IPS-NIHi11 (cell line): ENCODE results near the gene KIAA1958.

Experiments
- DNase-seq: peaks from one replicate; pipeline ENCODE4 v3.0.0; 2012; ENCODE audit warnings: mixed read lengths, low spot score

KIAA1958 gene

GRCh38 chr9:112529316-112529715, 42.7 kb downstream of the KIAA1958 start:
- DNase-seq = no peak

GRCh38 chr9:112530751-112531205, 44.2 kb downstream of the KIAA1958 start:
- DNase-seq = no peak

- no peak for DNase-seq
These were observed 45.1 kb downstream of the KIAA1958 start for GRCh38 chr9:112531666-112532282.

GRCh38 chr9:112532427-112532826, 45.8 kb downstream of the KIAA1958 start:
- no peak for DNase-seq

GRCh38 chr9:112533660-112534059, 47.0 kb downstream of the KIAA1958 start:
- DNase-seq = no peak

GRCh38 chr9:112535301-112535700, 48.7 kb downstream of the KIAA1958 start:
- no peak for DNase-seq

GRCh38 chr9:112535811-112536210, 49.2 kb downstream of the KIAA1958 start:
- no peak for DNase-seq

GRCh38 chr9:112537561-112537960, 50.9 kb downstream of the KIAA1958 start:
- DNase-seq = no peak

GRCh38 chr9:112540800-112541199, 54.2 kb downstream of the KIAA1958 start:
- no peak for DNase-seq

GRCh38 chr9:112541685-112542084, 55.1 kb downstream of the KIAA1958 start:
- no peak for DNase-seq

- DNase-seq = no peak
These were observed 56.1 kb downstream of the KIAA1958 start for GRCh38 chr9:112542593-112543292.

GRCh38 chr9:112544477-112544876, 57.9 kb downstream of the KIAA1958 start:
- DNase-seq = no peak

GRCh38 chr9:112545237-112545636, 58.6 kb downstream of the KIAA1958 start:
- no peak for DNase-seq

- no peak for DNase-seq
These were observed 59.8 kb downstream of the KIAA1958 start for GRCh38 chr9:112546149-112547012.

GRCh38 chr9:112548051-112548440, 61.4 kb downstream of the KIAA1958 start:
- no peak for DNase-seq

GRCh38 chr9:112548836-112549595, 62.4 kb downstream of the KIAA1958 start:
- no peak for DNase-seq

- no peak for DNase-seq
These were observed 63.9 kb downstream of the KIAA1958 start for GRCh38 chr9:112550531-112550930.

GRCh38 chr9:112551641-112552040, 65.0 kb downstream of the KIAA1958 start:
- DNase-seq = no peak

GRCh38 chr9:112552229-112553056, 65.8 kb downstream of the KIAA1958 start:
- DNase-seq = no peak

GRCh38 chr9:112553256-112553826, 66.7 kb downstream of the KIAA1958 start:
- DNase-seq = no peak

GRCh38 chr9:112554516-112554915, 67.9 kb downstream of the KIAA1958 start:
- DNase-seq = no peak
